ENCODE results near the gene MYRIP. TPM values are rescaled to one million over a fixed set of nuclear protein-coding genes. Genes with fewer than 3 reads are reported as not detected.
"Not testable (repeated sequence)": the region's sequence is repeated elsewhere in the genome, so short reads cannot be mapped to it uniquely, and the experiment has no call there.

MYRIP gene
- polyA plus RNA-seq, 4 donors = 0.81 to 4.5 (median 2.5) TPM

- not testable (repeated sequence) for H3K9me3 ChIP-seq (ENCODE audit: control insufficient read depth in 2 of 2, insufficient read depth in 1 of 2, low read depth in 1 of 2, low read length in 1 of 2); DNase-seq; H3K27me3 ChIP-seq (ENCODE audit: control insufficient read depth in 3 of 3, insufficient read depth in 3 of 3, low read length in 3 of 3); H3K4me3 ChIP-seq (ENCODE audit: low read depth in 1 of 3, low read length in 3 of 3); H3K4me1 ChIP-seq (ENCODE audit: control insufficient read depth in 3 of 3, insufficient read depth in 2 of 3, low read depth in 1 of 3, low read length in 2 of 3); FAIRE-seq; H3K36me3 ChIP-seq (ENCODE audit: control insufficient read depth in 3 of 3, insufficient read depth in 2 of 3, low read depth in 1 of 3, low read length in 3 of 3); H3K27ac ChIP-seq (ENCODE audit: low read depth in 1 of 3, low read length in 2 of 3)
- 89 to 94% (median 93%) methylated on average over 18 to 22 of the region's 22 CpGs for WGBS, 3 donors
Measured at GRCh38 chr3:40133886-40134575, 324.6 kb downstream of the MYRIP start.

GRCh38 chr3:40137591-40138295, 328.3 kb downstream of the MYRIP start:
- Histone ChIP-seq H3K27me3 (ENCODE audit: control insufficient read depth in 3 of 3, insufficient read depth in 3 of 3, low read length in 3 of 3) (no peaks in the 10 kb centered on the region), H3K4me1 (ENCODE audit: control insufficient read depth in 3 of 3, insufficient read depth in 2 of 3, low read depth in 1 of 3, low read length in 2 of 3) (no peaks in the 10 kb centered on the region), H3K36me3 (ENCODE audit: control insufficient read depth in 3 of 3, insufficient read depth in 2 of 3, low read depth in 1 of 3, low read length in 3 of 3) (no peaks in the 10 kb centered on the region), H3K4me3 (ENCODE audit: low read depth in 1 of 3, low read length in 3 of 3) (no peak overlapping the region), H3K27ac (ENCODE audit: low read depth in 1 of 3, low read length in 2 of 3) (no peak overlapping the region), H3K9me3 (ENCODE audit: control insufficient read depth in 2 of 2, insufficient read depth in 1 of 2, low read depth in 1 of 2, low read length in 1 of 2) (peaks cover 0 to 2% of the 10 kb centered on the region in 2 donors)
- DNase-seq = no peak
- no peak for FAIRE-seq
- WGBS, 3 donors = 84 to 88% (median 84%) methylated on average over 5 of the region's 5 CpGs

- WGBS, 3 donors = 79 to 88% (median 85%) methylated on average over 10 of the region's 10 CpGs
- no peak overlapping the region for H3K4me3 ChIP-seq (ENCODE audit: low read depth in 1 of 3, low read length in 3 of 3)
- no peaks in the 10 kb centered on the region for H3K27me3 ChIP-seq (ENCODE audit: control insufficient read depth in 3 of 3, insufficient read depth in 3 of 3, low read length in 3 of 3)
- H3K9me3 ChIP-seq (ENCODE audit: control insufficient read depth in 2 of 2, insufficient read depth in 1 of 2, low read depth in 1 of 2, low read length in 1 of 2) = no peaks in the 10 kb centered on the region
- H3K36me3 ChIP-seq (ENCODE audit: control insufficient read depth in 3 of 3, insufficient read depth in 2 of 3, low read depth in 1 of 3, low read length in 3 of 3) = no peaks in the 10 kb centered on the region
- H3K27ac ChIP-seq (ENCODE audit: low read depth in 1 of 3, low read length in 2 of 3) = no peak overlapping the region
- DNase-seq = no peak
- no peak for FAIRE-seq
- no peaks in the 10 kb centered on the region for H3K4me1 ChIP-seq (ENCODE audit: control insufficient read depth in 3 of 3, insufficient read depth in 2 of 3, low read depth in 1 of 3, low read length in 2 of 3)
Measured at GRCh38 chr3:40143283-40144090, 334.1 kb downstream of the MYRIP start.

DNA sequence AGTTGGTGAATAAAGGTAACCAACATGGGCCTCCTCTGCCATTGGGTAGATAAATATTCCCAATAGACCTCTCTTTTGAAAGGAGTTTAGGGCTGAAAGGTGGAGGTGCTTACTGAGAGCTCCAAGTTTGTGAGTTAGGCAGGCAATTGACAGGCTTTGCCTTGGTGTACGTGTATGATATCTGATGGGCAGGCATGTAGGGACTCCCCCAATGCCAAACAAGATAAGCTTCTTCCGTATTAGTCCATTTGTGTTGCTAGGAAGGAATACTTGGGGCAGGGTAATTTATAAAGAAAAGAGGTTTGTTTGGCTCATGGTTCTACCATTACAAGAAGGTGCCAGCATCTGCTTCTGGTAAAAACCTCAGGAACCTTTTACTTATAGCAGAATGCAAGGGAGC, 339.4 kb downstream of the MYRIP start:
- DNase-seq = no peak
- no peaks in the 10 kb centered on the region for H3K4me1 ChIP-seq (ENCODE audit: control insufficient read depth in 3 of 3, insufficient read depth in 2 of 3, low read depth in 1 of 3, low read length in 2 of 3)
- H3K27ac ChIP-seq (ENCODE audit: low read depth in 1 of 3, low read length in 2 of 3) = no peak overlapping the region
- WGBS, 3 donors = 13 to 64% (median 30%) methylated on average over 2 of the region's 2 CpGs
- no peaks in the 10 kb centered on the region for H3K27me3 ChIP-seq (ENCODE audit: control insufficient read depth in 3 of 3, insufficient read depth in 3 of 3, low read length in 3 of 3)
- no peak for FAIRE-seq
- no peaks in the 10 kb centered on the region for H3K9me3 ChIP-seq (ENCODE audit: control insufficient read depth in 2 of 2, insufficient read depth in 1 of 2, low read depth in 1 of 2, low read length in 1 of 2)
- H3K36me3 ChIP-seq (ENCODE audit: control insufficient read depth in 3 of 3, insufficient read depth in 2 of 3, low read depth in 1 of 3, low read length in 3 of 3) = no peaks in the 10 kb centered on the region
- no peak overlapping the region for H3K4me3 ChIP-seq (ENCODE audit: low read depth in 1 of 3, low read length in 3 of 3)

DNA sequence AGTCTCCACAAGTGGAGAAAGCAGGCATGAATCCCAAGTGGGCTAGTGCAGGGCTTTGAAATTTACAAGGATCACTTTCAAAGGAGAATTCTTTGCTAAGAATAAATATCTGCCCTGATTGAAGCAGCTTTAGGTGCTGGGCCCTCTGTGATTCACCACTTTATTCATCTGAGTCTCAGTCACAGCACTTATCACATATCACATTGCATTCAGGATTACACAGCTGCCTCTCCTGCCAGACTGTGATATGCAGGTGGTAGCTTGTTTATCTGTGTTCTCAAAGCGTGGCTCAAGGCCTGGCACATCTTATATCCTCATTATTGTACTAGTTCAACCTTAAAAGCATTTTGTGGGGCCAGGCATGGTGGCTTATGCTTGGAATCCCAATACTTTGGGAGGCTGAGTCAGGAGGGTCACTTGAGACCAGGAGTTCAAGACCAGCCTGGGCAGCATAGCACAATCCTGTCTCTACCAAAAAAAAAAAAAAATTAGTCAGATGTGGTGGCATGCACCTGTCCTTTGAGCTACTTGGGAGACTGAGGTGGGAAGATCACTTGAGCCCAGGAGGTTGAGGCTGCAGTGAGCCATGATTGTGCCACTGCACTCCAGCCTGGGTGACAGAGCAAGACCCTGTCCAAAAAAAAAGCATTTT, 343.2 kb downstream of the MYRIP start:
- DNase-seq (no peak), FAIRE-seq (no peak)
- no peaks in the 10 kb centered on the region for H3K36me3 ChIP-seq (ENCODE audit: control insufficient read depth in 3 of 3, insufficient read depth in 2 of 3, low read depth in 1 of 3, low read length in 3 of 3)
- H3K4me3 ChIP-seq (ENCODE audit: low read depth in 1 of 3, low read length in 3 of 3) = no peak overlapping the region
- H3K4me1 ChIP-seq (ENCODE audit: control insufficient read depth in 3 of 3, insufficient read depth in 2 of 3, low read depth in 1 of 3, low read length in 2 of 3) = no peaks in the 10 kb centered on the region
- no peaks in the 10 kb centered on the region for H3K9me3 ChIP-seq (ENCODE audit: control insufficient read depth in 2 of 2, insufficient read depth in 1 of 2, low read depth in 1 of 2, low read length in 1 of 2)
- H3K27me3 ChIP-seq (ENCODE audit: control insufficient read depth in 3 of 3, insufficient read depth in 3 of 3, low read length in 3 of 3) = no peaks in the 10 kb centered on the region
- WGBS, 3 donors = 4 to 48% (median 14%) methylated on average over 1 of the region's 1 CpG
- no peak overlapping the region for H3K27ac ChIP-seq (ENCODE audit: low read depth in 1 of 3, low read length in 2 of 3)

- DNase-seq = no peak
- WGBS, 3 donors = 86 to 97% (median 96%) methylated on average over 6 of the region's 6 CpGs
- no peaks in the 10 kb centered on the region for H3K27me3 ChIP-seq (ENCODE audit: control insufficient read depth in 3 of 3, insufficient read depth in 3 of 3, low read length in 3 of 3)
- no peak overlapping the region for H3K27ac ChIP-seq (ENCODE audit: low read depth in 1 of 3, low read length in 2 of 3)
- H3K9me3 ChIP-seq (ENCODE audit: control insufficient read depth in 2 of 2, insufficient read depth in 1 of 2, low read depth in 1 of 2, low read length in 1 of 2) = no peaks in the 10 kb centered on the region
- no peaks in the 10 kb centered on the region for H3K4me1 ChIP-seq (ENCODE audit: control insufficient read depth in 3 of 3, insufficient read depth in 2 of 3, low read depth in 1 of 3, low read length in 2 of 3)
- no peaks in the 10 kb centered on the region for H3K36me3 ChIP-seq (ENCODE audit: control insufficient read depth in 3 of 3, insufficient read depth in 2 of 3, low read depth in 1 of 3, low read length in 3 of 3)
- no peak overlapping the region for H3K4me3 ChIP-seq (ENCODE audit: low read depth in 1 of 3, low read length in 3 of 3)
- no peak for FAIRE-seq
Measured at GRCh38 chr3:40160933-40161332, 351.5 kb downstream of the MYRIP start.

GRCh38 chr3:40162616-40163015, 353.2 kb downstream of the MYRIP start:
- H3K27ac ChIP-seq (ENCODE audit: low read depth in 1 of 3, low read length in 2 of 3) = no peak overlapping the region
- H3K4me1 ChIP-seq (ENCODE audit: control insufficient read depth in 3 of 3, insufficient read depth in 2 of 3, low read depth in 1 of 3, low read length in 2 of 3) = no peaks in the 10 kb centered on the region
- no peak for FAIRE-seq
- H3K4me3 ChIP-seq (ENCODE audit: low read depth in 1 of 3, low read length in 3 of 3) = no peak overlapping the region
- H3K27me3 ChIP-seq (ENCODE audit: control insufficient read depth in 3 of 3, insufficient read depth in 3 of 3, low read length in 3 of 3) = no peaks in the 10 kb centered on the region
- no peaks in the 10 kb centered on the region for H3K36me3 ChIP-seq (ENCODE audit: control insufficient read depth in 3 of 3, insufficient read depth in 2 of 3, low read depth in 1 of 3, low read length in 3 of 3)
- no peak for DNase-seq
- no peaks in the 10 kb centered on the region for H3K9me3 ChIP-seq (ENCODE audit: control insufficient read depth in 2 of 2, insufficient read depth in 1 of 2, low read depth in 1 of 2, low read length in 1 of 2)

DNA sequence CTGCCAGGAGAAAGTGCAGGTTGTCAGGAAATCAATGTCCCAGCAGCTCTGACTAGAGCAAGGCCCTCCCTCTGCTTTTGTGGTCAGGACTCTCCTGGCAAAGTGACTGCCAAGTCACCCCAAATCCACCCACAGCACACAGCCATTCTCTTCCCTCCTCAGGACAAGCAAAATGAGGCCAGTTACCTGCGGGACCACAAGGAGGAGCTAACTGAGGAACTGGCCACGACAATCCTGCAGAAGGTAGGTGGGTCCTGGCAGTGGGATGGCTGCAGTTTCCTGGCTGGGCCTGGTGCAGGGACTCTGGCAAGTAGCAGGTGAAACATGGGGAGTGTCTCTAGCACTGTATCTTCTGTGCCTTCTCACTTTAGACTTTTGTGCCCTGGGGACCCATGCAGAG, 357.6 kb downstream of the MYRIP start:
- no peak overlapping the region for H3K27ac ChIP-seq (ENCODE audit: low read depth in 1 of 3, low read length in 2 of 3)
- H3K9me3 ChIP-seq (ENCODE audit: control insufficient read depth in 2 of 2, insufficient read depth in 1 of 2, low read depth in 1 of 2, low read length in 1 of 2) = no peaks in the 10 kb centered on the region
- H3K36me3 ChIP-seq (ENCODE audit: control insufficient read depth in 3 of 3, insufficient read depth in 2 of 3, low read depth in 1 of 3, low read length in 3 of 3) = no peaks in the 10 kb centered on the region
- H3K4me1 ChIP-seq (ENCODE audit: control insufficient read depth in 3 of 3, insufficient read depth in 2 of 3, low read depth in 1 of 3, low read length in 2 of 3) = peaks cover 0 to 2% (median 0%) of the 10 kb centered on the region in 3 donors
- H3K4me3 ChIP-seq (ENCODE audit: low read depth in 1 of 3, low read length in 3 of 3) = no peak overlapping the region
- 28 to 63% (median 48%) methylated on average over 2 of the region's 2 CpGs for WGBS, 3 donors
- H3K27me3 ChIP-seq (ENCODE audit: control insufficient read depth in 3 of 3, insufficient read depth in 3 of 3, low read length in 3 of 3) = no peaks in the 10 kb centered on the region
- FAIRE-seq (no peak), DNase-seq (no peak)
